MM.1S (cell line): ENCODE measurements around the gene C9.

ENCODE experiments used
- EZH2 ChIP-seq: fragments of 300-600 bp; sonication (generic); optimal IDR thresholded peaks from 2 replicates; pipeline ENCODE3; 2017; ENCODE audit warnings: low read depth, mild to moderate bottlenecking, antibody characterized with exemption, low read length, mixed read lengths
- TF ChIP-seq, protein P1 (sequence below): fragments of 300-600 bp; sonication (generic); IDR thresholded peaks from 2 replicates; pipeline ENCODE4 v1.5.1; 2016; ENCODE audit warnings: antibody characterized with exemption, low read length, mixed read lengths

DNA sequence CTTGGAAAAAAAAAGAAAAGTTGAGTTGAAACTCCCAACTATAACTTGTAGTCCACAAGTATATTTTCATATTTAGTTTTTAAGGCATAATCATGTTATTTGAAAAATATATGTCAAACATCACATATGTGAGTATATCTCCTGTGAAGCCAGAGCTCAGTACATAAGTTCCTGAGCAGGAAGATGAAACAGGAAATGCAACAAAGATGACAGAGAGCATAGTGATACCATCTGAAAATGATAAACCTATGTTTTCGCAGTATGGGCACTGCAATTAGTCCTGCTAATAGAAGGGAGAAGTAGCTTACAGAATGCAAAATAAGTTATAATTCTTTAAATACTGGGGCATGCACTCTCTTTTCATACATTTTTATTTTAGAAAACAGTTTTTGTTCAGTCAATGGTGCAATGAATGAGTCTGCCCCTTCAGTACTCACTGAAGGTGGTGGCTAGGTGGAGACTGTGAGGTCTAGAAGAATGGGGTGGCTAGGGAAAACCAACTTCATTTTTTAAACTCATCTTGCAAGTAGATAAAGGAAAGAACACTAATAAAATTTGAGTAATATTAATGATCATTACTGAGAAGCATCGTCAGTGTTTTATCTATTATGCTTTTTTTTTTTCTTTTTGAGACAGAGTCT lies 90.9 kb downstream of the C9 start:
- TF ChIP-seq EZH2 = no peak
- TF ChIP-seq, protein P1, sequence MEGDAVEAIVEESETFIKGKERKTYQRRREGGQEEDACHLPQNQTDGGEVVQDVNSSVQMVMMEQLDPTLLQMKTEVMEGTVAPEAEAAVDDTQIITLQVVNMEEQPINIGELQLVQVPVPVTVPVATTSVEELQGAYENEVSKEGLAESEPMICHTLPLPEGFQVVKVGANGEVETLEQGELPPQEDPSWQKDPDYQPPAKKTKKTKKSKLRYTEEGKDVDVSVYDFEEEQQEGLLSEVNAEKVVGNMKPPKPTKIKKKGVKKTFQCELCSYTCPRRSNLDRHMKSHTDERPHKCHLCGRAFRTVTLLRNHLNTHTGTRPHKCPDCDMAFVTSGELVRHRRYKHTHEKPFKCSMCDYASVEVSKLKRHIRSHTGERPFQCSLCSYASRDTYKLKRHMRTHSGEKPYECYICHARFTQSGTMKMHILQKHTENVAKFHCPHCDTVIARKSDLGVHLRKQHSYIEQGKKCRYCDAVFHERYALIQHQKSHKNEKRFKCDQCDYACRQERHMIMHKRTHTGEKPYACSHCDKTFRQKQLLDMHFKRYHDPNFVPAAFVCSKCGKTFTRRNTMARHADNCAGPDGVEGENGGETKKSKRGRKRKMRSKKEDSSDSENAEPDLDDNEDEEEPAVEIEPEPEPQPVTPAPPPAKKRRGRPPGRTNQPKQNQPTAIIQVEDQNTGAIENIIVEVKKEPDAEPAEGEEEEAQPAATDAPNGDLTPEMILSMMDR = no peak
